H9 (cell line): ENCODE measurements around the gene PROP1. TPM values are rescaled to one million over a fixed set of nuclear protein-coding genes. Genes with fewer than 3 reads are reported as not detected.
A peak's percentile ranks its signal among the peaks of the same experiment; 100 is the strongest.
"Not testable (repeated sequence)": the region's sequence is repeated elsewhere in the genome, so short reads cannot be mapped to it uniquely, and the experiment has no call there.

Source experiments
- DNase-seq: peaks from one replicate; pipeline ENCODE4 v3.0.0-alpha.2; 2017
- H2AFZ ChIP-seq: one replicate; pipeline ENCODE4 v1.6.1; 2013; ENCODE audit warnings: mild to moderate bottlenecking, low read length, control low read depth, moderate library complexity
- H2AK5ac ChIP-seq: 2 replicates; pipeline ENCODE4 v1.6.1; 2013; ENCODE audit warnings: low read length, control low read depth, mixed read lengths; ENCODE audit not compliant: insufficient read length
- H2BK120ac ChIP-seq: one replicate; pipeline ENCODE4 v1.6.1; 2013; ENCODE audit warnings: low read depth, mild to moderate bottlenecking, low read length, control low read depth, inconsistent platforms; ENCODE audit not compliant: poor library complexity, severe bottlenecking
- H2BK12ac ChIP-seq: 2 replicates; pipeline ENCODE4 v1.6.1; 2013; ENCODE audit warnings: low read length, control low read depth, mixed read lengths, low read depth; ENCODE audit not compliant: insufficient read length
- H2BK15ac ChIP-seq: 2 replicates; pipeline ENCODE4 v1.6.1; 2013; ENCODE audit warnings: low read depth, low read length, control low read depth
- H2BK20ac ChIP-seq: one replicate; pipeline ENCODE4 v1.6.1; 2013; ENCODE audit warnings: low read depth, mild to moderate bottlenecking, low read length, control low read depth, inconsistent platforms; ENCODE audit not compliant: poor library complexity, severe bottlenecking
- H2BK5ac ChIP-seq: 2 replicates; pipeline ENCODE4 v1.6.1; 2013; ENCODE audit warnings: low read length, control low read depth, mixed read lengths; ENCODE audit not compliant: insufficient read length
- H3K14ac ChIP-seq: 2 replicates; pipeline ENCODE4 v1.6.1; 2013; ENCODE audit warnings: low read length, control low read depth; ENCODE audit not compliant: insufficient read depth
- H3K18ac ChIP-seq: 2 replicates; pipeline ENCODE4 v1.6.1; 2013; ENCODE audit warnings: low read depth, mild to moderate bottlenecking, mixed read lengths, low read length, control low read depth; ENCODE audit not compliant: insufficient read length
- H3K23ac ChIP-seq: 2 replicates; pipeline ENCODE4 v1.6.1; 2013; ENCODE audit warnings: low read length, control low read depth, mixed read lengths, low read depth; ENCODE audit not compliant: insufficient read length
- H3K23me2 ChIP-seq: 2 replicates; pipeline ENCODE4 v1.6.1; 2013; ENCODE audit warnings: low read depth, mild to moderate bottlenecking, mixed read lengths, low read length, control low read depth; ENCODE audit not compliant: insufficient read length, poor library complexity, severe bottlenecking
- H3K27ac ChIP-seq: 2 replicates; pipeline ENCODE4 v1.5.1; 2013; ENCODE audit warnings: low read length, control low read depth, mixed read lengths, low read depth; ENCODE audit not compliant: insufficient read length
- H3K27me3 ChIP-seq: 2 replicates; pipeline ENCODE4 v1.6.1; 2013; ENCODE audit warnings: low read length, control low read depth, inconsistent platforms; ENCODE audit not compliant: insufficient read depth
- H3K4ac ChIP-seq: 2 replicates; pipeline ENCODE4 v1.6.1; 2013; ENCODE audit warnings: low read depth, mild to moderate bottlenecking, control low read depth, inconsistent platforms, low read length, moderate library complexity
- H3K4me1 ChIP-seq: 2 replicates; pipeline ENCODE4 v1.6.1; 2013; ENCODE audit warnings: low read length, control low read depth, inconsistent platforms; ENCODE audit not compliant: insufficient read depth
- H3K4me2 ChIP-seq: 2 replicates; pipeline ENCODE4 v1.6.1; 2013; ENCODE audit warnings: low read length, control low read depth, mixed read lengths; ENCODE audit not compliant: insufficient read length, insufficient read depth
- H3K56ac ChIP-seq: 2 replicates; pipeline ENCODE4 v1.6.1; 2013; ENCODE audit warnings: low read depth, mild to moderate bottlenecking, mixed read lengths, low read length, control low read depth; ENCODE audit not compliant: insufficient read length
- H3K79me1 ChIP-seq: 2 replicates; pipeline ENCODE4 v1.6.1; 2013; ENCODE audit warnings: low read depth, mild to moderate bottlenecking, moderate library complexity, low read length, control low read depth, inconsistent platforms; ENCODE audit not compliant: insufficient read depth, poor library complexity, severe bottlenecking
- H3K79me2 ChIP-seq: 2 replicates; pipeline ENCODE4 v1.6.1; 2013; ENCODE audit warnings: low read length, control low read depth, inconsistent platforms; ENCODE audit not compliant: insufficient read depth
- H3K9ac ChIP-seq: 2 replicates; pipeline ENCODE4 v1.6.1; 2013; ENCODE audit warnings: low read length, control low read depth, mixed read lengths; ENCODE audit not compliant: insufficient read length; ENCODE audit errors: extremely low read depth
- H3K9me3 ChIP-seq: one replicate; pipeline ENCODE4 v1.6.1; 2013; ENCODE audit warnings: low read depth, low read length, inconsistent platforms; ENCODE audit not compliant: control insufficient read depth
- H3T11ph ChIP-seq: one replicate; pipeline ENCODE4 v1.6.1; 2013; ENCODE audit warnings: mild to moderate bottlenecking, low read length, control low read depth, inconsistent platforms
- H4K20me1 ChIP-seq: one replicate; pipeline ENCODE4 v1.6.1; 2013; ENCODE audit not compliant: control insufficient read depth, insufficient read length, insufficient read depth
- H4K5ac ChIP-seq: 2 replicates; pipeline ENCODE4 v1.6.1; 2013; ENCODE audit warnings: low read depth, mild to moderate bottlenecking, mixed read lengths, low read length, control low read depth; ENCODE audit not compliant: insufficient read length
- H4K8ac ChIP-seq: replicated peaks from 2 replicates; pipeline ENCODE4 v1.6.1; 2013; ENCODE audit warnings: low read length, control low read depth, mixed read lengths, low read depth; ENCODE audit not compliant: insufficient read length
- H4K91ac ChIP-seq: 2 replicates; pipeline ENCODE4 v1.6.1; 2013; ENCODE audit warnings: low read depth, mild to moderate bottlenecking, moderate library complexity, mixed read lengths, low read length, control low read depth; ENCODE audit not compliant: insufficient read length
- H3K27ac Mint-ChIP-seq, 3 experiments: 2 replicates in 2 of 3; 3 replicates in 1 of 3; pipeline ENCODE4 v1.8.0; 2020 to 2021; ENCODE audit warnings: mixed read lengths in 3 of 3, mild to moderate bottlenecking in 1 of 3, moderate library complexity in 1 of 3
- H3K27me3 Mint-ChIP-seq: 2 replicates; pipeline ENCODE4 v1.8.0; 2021; ENCODE audit warnings: low read depth, mild to moderate bottlenecking, moderate library complexity, mixed read lengths
- H3K36me3 Mint-ChIP-seq, 3 experiments: 2 replicates in 2 of 3; 3 replicates in 1 of 3; pipeline ENCODE4 v1.8.0; 2020 to 2021; ENCODE audit warnings: low read depth in 3 of 3, mixed read lengths in 3 of 3; ENCODE audit not compliant: insufficient read depth in 1 of 3
- H3K4me1 Mint-ChIP-seq, 2 experiments: 2 replicates each; pipeline ENCODE4 v1.8.0; 2020; ENCODE audit warnings: mixed read lengths in 2 of 2
- H3K4me3 Mint-ChIP-seq, 2 experiments: 2 replicates in 1 of 2; 3 replicates in 1 of 2; pipeline ENCODE4 v1.8.0; 2020 to 2021; ENCODE audit warnings: mild to moderate bottlenecking in 2 of 2, mixed read lengths in 2 of 2, moderate library complexity in 1 of 2
- H3K9me3 Mint-ChIP-seq, 2 experiments: 2 replicates in 1 of 2; 3 replicates in 1 of 2; pipeline ENCODE4 v1.8.0; 2020; ENCODE audit warnings: mild to moderate bottlenecking in 2 of 2, mixed read lengths in 2 of 2, moderate library complexity in 1 of 2
- WGBS: extraction: QIAGEN DNeasy Blood & Tissue Kit; methylation state at CpG from one replicate; pipeline ENCODE4 v1.1.7; 2013; ENCODE audit warnings: missing lambda C conversion rate, low lambda C conversion rate, mixed read lengths; ENCODE audit not compliant: insufficient read length; ENCODE audit errors: extremely low coverage; 5-methylcytosine and 5-hydroxymethylcytosine counted together
- total RNA-seq: library from RNA; stranded (reverse); gene quantifications from 2 replicates; pipeline ENCODE4 v1.2.1, GENCODE V29; 2021
- TF ChIP-seq, protein P1 (sequence below): fragments of 200-600 bp; sonication (generic); conservative IDR thresholded peaks from 3 replicates; pipeline ENCODE4 v1.8.0; 2021; ENCODE audit warnings: antibody characterized with exemption, mild to moderate bottlenecking

The PROP1 gene
- total RNA-seq, 1 experiment from 2014 or later: not detected

DNA sequence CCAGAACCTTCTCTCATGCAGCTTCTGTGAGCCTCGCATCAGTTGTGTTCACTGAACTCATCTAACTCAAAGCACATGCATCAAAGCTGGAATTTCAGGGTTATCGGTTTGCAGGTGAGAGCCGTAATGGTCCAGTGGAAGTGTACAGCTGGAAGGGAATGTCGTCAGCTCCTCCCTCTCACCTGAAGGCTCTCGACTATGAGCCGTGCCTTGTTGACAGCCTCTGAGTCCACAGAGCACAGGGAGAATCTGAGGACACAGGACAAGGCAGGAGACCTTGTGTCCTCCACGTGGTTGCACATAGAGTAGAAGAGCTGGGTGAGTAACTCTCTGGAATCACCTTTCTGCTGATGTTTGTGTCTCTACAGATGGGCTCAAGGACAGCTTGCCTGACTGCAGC is 38.8 kb downstream of the PROP1 start:
- Histone ChIP-seq H3K4me1 (peaks cover 3% of the 10 kb centered on the region; the same call in 1 of the 2 replicates), H4K20me1 (no peaks in the 10 kb centered on the region), H2BK20ac (peak overlapping the region; percentile 60), H2AK5ac (no peak overlapping the region), H4K91ac (no peak overlapping the region), H3K27ac (no peak overlapping the region), H2AFZ (no peak overlapping the region), H3K79me2 (no peaks in the 10 kb centered on the region), H2BK12ac (no peak overlapping the region), H3K79me1 (no peaks in the 10 kb centered on the region), H3K23ac (no peak overlapping the region), H3T11ph (no peak overlapping the region), H3K9ac (no peak overlapping the region), H4K5ac (no peak overlapping the region), H2BK120ac (no peak overlapping the region), H3K27me3 (no peaks in the 10 kb centered on the region), H2BK5ac (no peak overlapping the region), H2BK15ac (no peak overlapping the region), H3K4me2 (no peak overlapping the region), H3K23me2 (no peaks in the 10 kb centered on the region), H3K18ac (no peak overlapping the region), H4K8ac (no peak overlapping the region), H3K14ac (no peak overlapping the region), H3K4ac (no peak overlapping the region), H3K9me3 (no peaks in the 10 kb centered on the region), H3K56ac (no peak overlapping the region)
- no peak overlapping the region for H3K4me3 Mint-ChIP-seq
- H3K36me3 Mint-ChIP-seq: peaks cover 18 to 39% (median 28%) of the 10 kb centered on the region in 3 experiments
- H3K4me1 Mint-ChIP-seq: peaks cover 27 to 30% of the 10 kb centered on the region in 2 experiments
- H3K27ac Mint-ChIP-seq: 0 out of 7 replicates have a peak overlapping the region, but pooled peaks of 1 of the 3 experiments have one; percentile 1
- H3K27me3 Mint-ChIP-seq: peaks cover 1% of the 10 kb centered on the region; the same call in 1 of the 2 replicates
- no peak for DNase-seq
- no CpG with 5 or more reads among the region's 7 CpGs for WGBS
- TF ChIP-seq, protein P1, sequence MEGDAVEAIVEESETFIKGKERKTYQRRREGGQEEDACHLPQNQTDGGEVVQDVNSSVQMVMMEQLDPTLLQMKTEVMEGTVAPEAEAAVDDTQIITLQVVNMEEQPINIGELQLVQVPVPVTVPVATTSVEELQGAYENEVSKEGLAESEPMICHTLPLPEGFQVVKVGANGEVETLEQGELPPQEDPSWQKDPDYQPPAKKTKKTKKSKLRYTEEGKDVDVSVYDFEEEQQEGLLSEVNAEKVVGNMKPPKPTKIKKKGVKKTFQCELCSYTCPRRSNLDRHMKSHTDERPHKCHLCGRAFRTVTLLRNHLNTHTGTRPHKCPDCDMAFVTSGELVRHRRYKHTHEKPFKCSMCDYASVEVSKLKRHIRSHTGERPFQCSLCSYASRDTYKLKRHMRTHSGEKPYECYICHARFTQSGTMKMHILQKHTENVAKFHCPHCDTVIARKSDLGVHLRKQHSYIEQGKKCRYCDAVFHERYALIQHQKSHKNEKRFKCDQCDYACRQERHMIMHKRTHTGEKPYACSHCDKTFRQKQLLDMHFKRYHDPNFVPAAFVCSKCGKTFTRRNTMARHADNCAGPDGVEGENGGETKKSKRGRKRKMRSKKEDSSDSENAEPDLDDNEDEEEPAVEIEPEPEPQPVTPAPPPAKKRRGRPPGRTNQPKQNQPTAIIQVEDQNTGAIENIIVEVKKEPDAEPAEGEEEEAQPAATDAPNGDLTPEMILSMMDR: no peak
- H3K9me3 Mint-ChIP-seq: peaks cover 10 to 14% of the 10 kb centered on the region in 2 experiments; a peak in 4 of 5 replicates

- not testable (repeated sequence) for H3K9ac ChIP-seq, H4K5ac ChIP-seq, H3K9me3 Mint-ChIP-seq, H3K18ac ChIP-seq, H2AK5ac ChIP-seq, H2BK5ac ChIP-seq, H3K4ac ChIP-seq, H3K56ac ChIP-seq, H3T11ph ChIP-seq, H3K79me2 ChIP-seq, H2BK12ac ChIP-seq, H2BK20ac ChIP-seq, DNase-seq, H4K8ac ChIP-seq, H3K27me3 ChIP-seq, H4K91ac ChIP-seq, H3K23ac ChIP-seq, H3K27ac Mint-ChIP-seq, H3K4me1 ChIP-seq, H4K20me1 ChIP-seq, H2BK120ac ChIP-seq, H3K23me2 ChIP-seq, H3K4me3 Mint-ChIP-seq, H2AFZ ChIP-seq, H3K79me1 ChIP-seq, H3K14ac ChIP-seq, H3K4me2 ChIP-seq, H2BK15ac ChIP-seq, H3K27me3 Mint-ChIP-seq, H3K9me3 ChIP-seq, H3K27ac ChIP-seq
- Mint-ChIP-seq H3K36me3 (peaks cover 3 to 25% (median 10%) of the 10 kb centered on the region in 3 experiments; a peak in 5 of 7 replicates), H3K4me1 (peaks cover 11 to 14% of the 10 kb centered on the region in 2 experiments)
- WGBS: no CpG with 5 or more reads among the region's 11 CpGs
Measured at GRCh38 chr5:177953101-177953500, 42.9 kb downstream of the PROP1 start.
